GM18861 (cell line): ENCODE data around the gene OXTR.
"Not testable (repeated sequence)": the region's sequence is repeated elsewhere in the genome, so short reads cannot be mapped to it uniquely, and the experiment has no call there.

Source experiments
- ATAC-seq: cut with Tn5 transposase; IDR thresholded peaks from one replicate; pipeline ENCODE4 v1.9.1; 2021; ENCODE audit not compliant: unreplicated experiment

Gene OXTR

GRCh38 chr3:8743021-8743601 lies 26.3 kb downstream of the OXTR start:
- ATAC-seq = no peak

GRCh38 chr3:8741581-8742261 lies 27.7 kb downstream of the OXTR start:
- ATAC-seq = no peak

- ATAC-seq = peak; percentile 70
Observed at GRCh38 chr3:8739757-8740504, 29.5 kb downstream of the OXTR start.

- no peak for ATAC-seq
Observed at GRCh38 chr3:8738639-8739038, 30.8 kb downstream of the OXTR start.

GRCh38 chr3:8737823-8738222 lies 31.6 kb downstream of the OXTR start:
- ATAC-seq = no peak

- ATAC-seq = no peak
Observed at GRCh38 chr3:8737301-8737700, 32.1 kb downstream of the OXTR start.

- no peak for ATAC-seq
Observed at GRCh38 chr3:8736436-8736835, 33.0 kb downstream of the OXTR start.

- no peak for ATAC-seq
Observed at GRCh38 chr3:8734908-8735307, 34.5 kb downstream of the OXTR start.

- ATAC-seq = no peak
Observed at GRCh38 chr3:8734137-8734878, 35.1 kb downstream of the OXTR start.

GRCh38 chr3:8733332-8734094 lies 35.9 kb downstream of the OXTR start, which contains the start of gene CAV3:
CAV3 (plus strand) TSS chr3:8733802; CDS start chr3:8733877, 75 bp downstream.
- ATAC-seq = no peak

GRCh38 chr3:8732413-8732812 lies 37.0 kb downstream of the OXTR start:
- no peak for ATAC-seq

- ATAC-seq = no peak
Observed at GRCh38 chr3:8730656-8731055, 38.8 kb downstream of the OXTR start.

- no peak for ATAC-seq
Observed at GRCh38 chr3:8729479-8729878, 39.9 kb downstream of the OXTR start.

GRCh38 chr3:8727605-8728512 lies 41.6 kb downstream of the OXTR start:
- ATAC-seq = no peak

- no peak for ATAC-seq
Observed at GRCh38 chr3:8724108-8724752, 45.2 kb downstream of the OXTR start.

GRCh38 chr3:8723612-8724011 lies 45.8 kb downstream of the OXTR start:
- ATAC-seq = no peak

- no peak for ATAC-seq
Observed at GRCh38 chr3:8722808-8723207, 46.6 kb downstream of the OXTR start.

- not testable (repeated sequence) for ATAC-seq
Observed at GRCh38 chr3:8715757-8716156, 53.7 kb downstream of the OXTR start.
